ENCODE data around the gene HHAT.

DNA sequence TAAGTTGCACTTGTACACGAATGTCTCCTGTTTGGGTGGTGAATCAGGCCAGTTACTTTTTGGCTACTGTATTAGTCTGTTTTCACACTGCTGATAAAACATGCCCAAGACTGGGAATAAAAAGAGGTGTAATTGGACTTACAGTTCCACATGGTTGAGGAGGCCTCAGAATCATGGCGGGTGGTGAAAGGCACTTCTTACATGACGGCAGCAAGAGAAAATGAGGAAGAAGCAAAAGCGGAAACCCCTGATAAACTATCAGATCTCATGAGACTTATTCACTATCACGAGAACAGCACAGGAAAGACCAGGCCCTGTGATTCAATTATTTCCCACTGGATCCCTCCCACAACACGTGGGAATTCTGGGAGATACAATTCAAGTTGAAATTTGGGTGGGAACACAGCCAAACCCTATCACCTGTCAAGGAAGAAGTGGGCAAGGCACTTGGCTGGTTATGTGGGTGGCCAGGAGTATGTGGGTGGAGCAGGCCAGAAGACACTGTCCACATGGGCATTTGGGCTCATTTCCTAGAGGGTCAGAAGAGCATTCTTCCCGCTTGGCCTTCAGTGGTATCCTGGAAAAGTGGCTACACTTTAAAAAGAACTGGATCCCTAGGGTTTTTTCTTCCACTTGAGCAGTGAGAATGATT, 228.8 kb downstream of the HHAT start:
- no peak for TF ChIP-seq PBX3 (CRISPR knock-in tag; IDR thresholded peaks at IDR 0.05; ENCODE audit: borderline replicate concordance)
- TF ChIP-seq CTCF (CRISPR knock-in tag; IDR thresholded peaks at IDR 0.05), result no peak
- TF ChIP-seq CBX5 (CRISPR knock-in tag; IDR thresholded peaks at IDR 0.05; ENCODE audit: borderline replicate concordance), result no peak
- no peak for TF ChIP-seq HCFC1 (IDR thresholded peaks at IDR 0.05; ENCODE audit: low read depth, low read length)
- no peak for TF ChIP-seq STAT6 (CRISPR knock-in tag; IDR thresholded peaks at IDR 0.05; ENCODE audit: borderline replicate concordance)
- TF ChIP-seq RFX3 (CRISPR knock-in tag; IDR thresholded peaks at IDR 0.05), result no peak
- TF ChIP-seq SRF (IDR thresholded peaks at IDR 0.05; ENCODE audit: low read depth, low read length), result no peak
- TF ChIP-seq, protein P1, sequence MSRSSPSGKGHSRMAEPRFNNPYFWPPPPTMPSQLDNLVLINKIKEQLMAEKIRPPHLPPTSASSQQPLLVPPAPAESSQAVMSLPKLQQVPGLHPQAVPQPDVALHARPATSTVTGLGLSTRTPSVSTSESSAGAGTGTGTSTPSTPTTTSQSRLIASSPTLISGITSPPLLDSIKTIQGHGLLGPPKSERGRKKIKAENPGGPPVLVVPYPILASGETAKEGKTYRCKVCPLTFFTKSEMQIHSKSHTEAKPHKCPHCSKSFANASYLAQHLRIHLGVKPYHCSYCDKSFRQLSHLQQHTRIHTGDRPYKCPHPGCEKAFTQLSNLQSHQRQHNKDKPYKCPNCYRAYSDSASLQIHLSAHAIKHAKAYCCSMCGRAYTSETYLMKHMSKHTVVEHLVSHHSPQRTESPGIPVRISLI (CRISPR knock-in tag; IDR thresholded peaks at IDR 0.05; ENCODE audit: borderline replicate concordance), result no peak
- TF ChIP-seq, protein P2, sequence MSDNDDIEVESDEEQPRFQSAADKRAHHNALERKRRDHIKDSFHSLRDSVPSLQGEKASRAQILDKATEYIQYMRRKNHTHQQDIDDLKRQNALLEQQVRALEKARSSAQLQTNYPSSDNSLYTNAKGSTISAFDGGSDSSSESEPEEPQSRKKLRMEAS (IDR thresholded peaks at IDR 0.05), result no peak
- no peak for TF ChIP-seq BHLHE40 (IDR thresholded peaks at IDR 0.05; ENCODE audit: low read length)
- no peak for TF ChIP-seq FOXO1 (CRISPR knock-in tag; IDR thresholded peaks at IDR 0.05)
- no peak for TF ChIP-seq ZBTB21 (CRISPR knock-in tag; IDR thresholded peaks at IDR 0.05)
- TF ChIP-seq ZNF703 (CRISPR knock-in tag; IDR thresholded peaks at IDR 0.05; ENCODE audit: borderline replicate concordance), result no peak
